WI38 (cell line): Measurements from ENCODE around the gene FAM219A.
"Not testable (repeated sequence)": the region's sequence is repeated elsewhere in the genome, so short reads cannot be mapped to it uniquely, and the experiment has no call there.

Experiments used
- H3K4me3 ChIP-seq: 2 replicates; pipeline ENCODE4 v1.5.1; 2011; ENCODE audit warnings: low read depth, mild to moderate bottlenecking, control low read depth, low read length
- TF ChIP-seq, protein P1 (sequence below): IDR thresholded peaks from 2 replicates; pipeline ENCODE4 v1.5.1; 2012; ENCODE audit warnings: low read depth, mild to moderate bottlenecking, control low read depth, low read length

The FAM219A gene

DNA sequence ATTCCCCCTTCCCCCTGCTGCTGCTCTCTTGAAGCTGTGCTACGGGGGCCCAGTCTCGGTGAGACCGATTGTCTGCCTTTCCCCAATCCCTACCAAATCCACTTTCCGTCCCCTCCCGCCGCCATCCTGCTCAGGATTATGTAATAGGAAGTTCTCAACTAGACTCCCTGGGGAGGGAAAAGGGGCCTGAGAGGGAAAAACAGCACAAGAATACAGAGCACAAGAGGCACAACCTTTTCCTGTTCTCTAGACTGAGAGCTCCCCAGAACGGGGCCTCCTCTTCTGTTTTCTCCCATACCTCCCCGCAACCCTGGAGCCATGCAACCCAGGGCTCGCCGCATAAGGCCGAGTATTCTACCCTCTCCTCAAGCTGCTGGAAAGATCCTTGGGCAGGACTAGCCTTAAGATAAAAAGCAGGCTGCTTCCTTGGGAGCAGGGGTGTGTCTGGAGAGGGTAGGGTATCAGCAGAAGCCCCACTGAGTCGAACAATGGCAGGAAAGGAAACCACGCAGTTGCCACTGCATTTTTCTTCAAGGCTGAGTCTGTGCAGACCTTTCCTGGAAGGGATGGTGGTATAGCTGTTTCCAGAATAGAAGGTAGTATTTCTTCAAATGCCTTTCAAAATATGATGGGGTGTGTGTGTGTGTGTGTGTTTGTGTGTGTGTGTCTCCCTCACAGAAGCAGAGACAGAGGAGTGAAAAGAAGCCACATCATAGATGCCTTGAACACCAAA is 94.6 kb downstream of the FAM219A start:
- H3K4me3 ChIP-seq = no peak overlapping the region
- TF ChIP-seq, protein P1, sequence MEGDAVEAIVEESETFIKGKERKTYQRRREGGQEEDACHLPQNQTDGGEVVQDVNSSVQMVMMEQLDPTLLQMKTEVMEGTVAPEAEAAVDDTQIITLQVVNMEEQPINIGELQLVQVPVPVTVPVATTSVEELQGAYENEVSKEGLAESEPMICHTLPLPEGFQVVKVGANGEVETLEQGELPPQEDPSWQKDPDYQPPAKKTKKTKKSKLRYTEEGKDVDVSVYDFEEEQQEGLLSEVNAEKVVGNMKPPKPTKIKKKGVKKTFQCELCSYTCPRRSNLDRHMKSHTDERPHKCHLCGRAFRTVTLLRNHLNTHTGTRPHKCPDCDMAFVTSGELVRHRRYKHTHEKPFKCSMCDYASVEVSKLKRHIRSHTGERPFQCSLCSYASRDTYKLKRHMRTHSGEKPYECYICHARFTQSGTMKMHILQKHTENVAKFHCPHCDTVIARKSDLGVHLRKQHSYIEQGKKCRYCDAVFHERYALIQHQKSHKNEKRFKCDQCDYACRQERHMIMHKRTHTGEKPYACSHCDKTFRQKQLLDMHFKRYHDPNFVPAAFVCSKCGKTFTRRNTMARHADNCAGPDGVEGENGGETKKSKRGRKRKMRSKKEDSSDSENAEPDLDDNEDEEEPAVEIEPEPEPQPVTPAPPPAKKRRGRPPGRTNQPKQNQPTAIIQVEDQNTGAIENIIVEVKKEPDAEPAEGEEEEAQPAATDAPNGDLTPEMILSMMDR = no peak

DNA sequence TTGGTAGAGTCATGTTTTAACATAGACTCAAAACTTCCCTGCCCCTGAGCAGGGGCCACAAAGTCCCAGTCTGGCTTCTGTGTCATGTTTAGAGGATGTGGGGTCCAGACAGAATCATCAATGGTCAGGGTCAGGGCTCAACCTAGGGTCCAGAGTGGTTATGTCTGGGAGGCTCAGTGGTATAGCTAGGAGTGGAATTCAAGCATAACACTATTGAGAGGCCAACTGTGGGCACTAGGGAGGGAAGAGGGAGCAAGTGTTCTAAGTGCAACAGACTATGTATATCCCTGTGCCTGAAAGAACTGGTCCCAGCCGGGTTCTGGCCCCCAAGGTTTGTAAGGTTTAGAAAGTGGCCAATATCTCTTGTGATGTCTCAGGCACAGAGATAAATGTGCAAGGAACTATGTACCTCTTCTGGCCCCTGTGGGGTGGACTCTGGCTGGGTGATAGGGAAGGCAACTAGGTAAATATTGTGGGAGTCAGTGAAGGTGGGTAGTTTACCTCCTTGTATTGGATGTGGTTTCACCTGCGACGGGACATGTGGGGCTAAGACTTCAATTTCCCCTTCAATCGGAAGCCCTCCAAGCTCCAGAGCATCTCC is 95.7 kb downstream of the FAM219A start:
- H3K4me3 ChIP-seq = no peak overlapping the region
- TF ChIP-seq, protein P1 = no peak

DNA sequence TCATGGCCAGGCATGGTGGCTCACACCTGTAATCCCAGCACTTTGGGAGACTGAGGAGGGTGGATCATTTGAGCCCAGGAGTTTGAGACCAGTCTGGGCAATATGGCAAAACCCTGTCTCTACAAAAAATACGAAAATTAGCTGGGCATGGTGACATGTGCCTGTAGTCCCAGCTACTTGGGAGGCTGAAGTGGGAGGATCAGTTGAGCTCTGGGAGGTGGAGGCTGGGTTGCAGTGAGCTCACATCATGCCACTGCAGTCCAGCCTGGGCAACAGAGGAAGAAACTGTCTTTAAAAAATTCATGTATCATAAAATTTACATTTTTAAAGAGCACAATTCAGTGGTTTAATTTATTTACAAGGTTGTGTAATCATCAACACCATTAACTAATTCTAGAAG is 105.4 kb downstream of the FAM219A start:
- not testable (repeated sequence) for H3K4me3 ChIP-seq

DNA sequence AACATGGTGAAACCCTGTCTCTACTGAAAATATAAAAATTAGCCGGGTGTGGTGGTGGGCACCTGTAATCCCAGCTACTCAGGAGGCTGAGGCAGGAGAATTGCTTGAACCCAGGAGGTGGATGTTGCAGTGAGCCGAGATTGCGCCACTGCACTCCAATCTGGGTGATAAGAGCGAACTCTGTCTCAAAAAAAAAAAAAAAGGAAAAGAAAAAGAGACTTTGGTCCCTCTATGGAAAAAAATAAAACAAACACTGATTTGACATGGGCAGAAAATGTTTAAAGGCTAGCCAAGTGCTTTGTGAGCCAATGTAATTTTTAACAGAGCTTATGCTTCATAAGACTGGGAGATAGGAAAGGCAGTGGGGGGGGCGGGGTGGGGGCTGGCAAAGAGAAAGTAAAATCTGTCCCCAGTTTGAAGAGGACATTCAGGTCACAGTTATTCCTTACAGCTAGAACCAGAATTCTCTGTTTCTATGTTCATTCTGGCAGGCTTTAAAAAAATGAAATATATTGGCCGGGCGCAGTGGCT is 106.2 kb downstream of the FAM219A start:
- not testable (repeated sequence) for H3K4me3 ChIP-seq

DNA sequence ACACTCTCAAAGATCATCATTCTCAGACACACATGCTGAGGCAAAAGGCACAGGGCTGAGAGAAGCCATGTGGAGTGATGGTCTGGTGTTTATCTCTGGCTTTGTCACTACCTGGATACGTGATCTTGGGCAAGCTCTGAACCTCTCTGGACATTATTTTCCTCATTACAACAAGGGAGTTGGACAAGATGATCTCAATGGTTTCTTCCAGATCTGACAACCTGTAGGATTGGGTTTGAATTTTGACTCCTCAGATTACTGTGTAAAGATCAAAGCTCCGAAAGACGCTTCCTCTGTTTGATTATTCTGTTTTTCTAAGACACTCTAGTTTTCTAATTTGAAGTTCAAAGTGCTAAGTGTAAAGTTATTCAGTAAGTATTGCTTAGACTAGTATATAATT is 109.0 kb downstream of the FAM219A start:
- H3K4me3 ChIP-seq = no peak overlapping the region
- TF ChIP-seq, protein P1 = no peak
